DMS153 (cell line): ENCODE results near the gene LRRC51.
A peak's percentile ranks its signal among the peaks of the same experiment; 100 is the strongest.

ENCODE experiments used
- DNase-seq: peaks from one replicate; lab custom pipeline; 2025; lab: John Stamatoyannopoulos, UW

LRRC51 gene

DNA sequence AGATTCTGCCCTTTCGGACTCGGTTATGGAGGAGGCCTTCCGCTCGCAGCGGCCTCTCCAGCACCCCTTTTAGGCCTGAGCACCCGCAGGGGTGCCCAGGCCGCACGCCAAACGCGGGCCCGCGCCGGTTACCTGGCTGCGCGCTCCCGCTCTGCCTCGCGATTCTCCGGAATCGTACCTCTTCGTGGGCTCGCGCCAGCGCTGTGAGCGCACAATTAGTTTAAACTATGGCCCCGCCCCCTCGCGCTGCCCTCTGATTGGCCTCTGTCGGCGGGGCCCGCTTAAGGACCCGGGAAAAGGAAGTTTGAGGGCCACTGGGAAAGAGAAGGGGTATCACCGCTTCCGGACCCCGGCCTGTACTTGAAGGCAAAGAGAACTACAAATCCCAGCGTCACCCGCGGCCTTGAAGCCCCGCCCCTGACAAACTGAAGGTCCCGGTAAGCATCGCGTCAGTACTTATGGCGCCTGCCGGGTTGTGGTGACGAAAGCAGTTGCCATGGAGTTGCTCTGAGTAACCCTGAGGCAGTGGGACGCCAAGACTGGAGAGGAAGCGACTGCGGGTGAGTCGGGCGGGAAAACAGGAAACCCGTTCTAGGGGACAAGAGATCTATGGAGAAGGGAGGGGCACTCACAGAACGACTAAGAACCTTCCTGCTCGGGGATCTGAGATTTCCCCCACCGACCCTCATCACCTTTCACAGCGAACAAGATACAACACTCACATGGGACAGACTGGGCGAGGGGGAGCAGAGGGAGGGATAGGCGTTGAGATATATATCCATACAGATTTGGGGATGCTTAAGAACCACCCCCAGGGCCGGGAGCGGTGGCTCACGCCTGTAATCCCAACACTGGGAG lies at the start of gene LRRC51, which contains the start of gene NUMA1:
LRRC51 (plus strand) TSS at position 525 of the 858 bp plus-strand sequence. CDS start 8,234 bp downstream, outside the sequence.
NUMA1 (minus strand) TSS at position 217 of the 858 bp plus-strand sequence. CDS start 44,599 bp downstream, outside the sequence.
- peak; percentile 100 for DNase-seq

DNA sequence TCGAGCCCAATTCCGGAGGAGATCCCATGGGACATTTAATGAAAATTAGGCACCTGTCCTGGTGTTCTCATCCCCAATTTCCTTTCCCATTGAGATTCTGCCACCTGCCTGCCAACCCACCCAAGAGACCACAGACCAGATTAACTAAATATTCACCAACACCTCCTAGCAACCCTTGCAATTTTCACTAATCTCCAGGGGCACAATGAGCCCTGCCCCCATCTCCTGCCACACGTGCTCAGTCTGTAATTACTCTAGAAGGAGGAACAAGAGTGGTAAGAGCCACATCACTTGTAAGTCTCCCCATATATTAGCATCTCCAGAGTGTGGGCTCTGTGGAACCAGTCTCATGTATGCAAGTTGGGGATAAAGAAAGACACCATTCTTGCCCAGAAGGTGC lies 44.0 kb upstream of the LRRC51 start:
- DNase-seq = no peak

GRCh38 chr11:72037554-72038311 lies 42.9 kb upstream of the LRRC51 start:
- DNase-seq = no peak

GRCh38 chr11:72038491-72038890 lies 42.2 kb upstream of the LRRC51 start:
- DNase-seq = no peak

DNA sequence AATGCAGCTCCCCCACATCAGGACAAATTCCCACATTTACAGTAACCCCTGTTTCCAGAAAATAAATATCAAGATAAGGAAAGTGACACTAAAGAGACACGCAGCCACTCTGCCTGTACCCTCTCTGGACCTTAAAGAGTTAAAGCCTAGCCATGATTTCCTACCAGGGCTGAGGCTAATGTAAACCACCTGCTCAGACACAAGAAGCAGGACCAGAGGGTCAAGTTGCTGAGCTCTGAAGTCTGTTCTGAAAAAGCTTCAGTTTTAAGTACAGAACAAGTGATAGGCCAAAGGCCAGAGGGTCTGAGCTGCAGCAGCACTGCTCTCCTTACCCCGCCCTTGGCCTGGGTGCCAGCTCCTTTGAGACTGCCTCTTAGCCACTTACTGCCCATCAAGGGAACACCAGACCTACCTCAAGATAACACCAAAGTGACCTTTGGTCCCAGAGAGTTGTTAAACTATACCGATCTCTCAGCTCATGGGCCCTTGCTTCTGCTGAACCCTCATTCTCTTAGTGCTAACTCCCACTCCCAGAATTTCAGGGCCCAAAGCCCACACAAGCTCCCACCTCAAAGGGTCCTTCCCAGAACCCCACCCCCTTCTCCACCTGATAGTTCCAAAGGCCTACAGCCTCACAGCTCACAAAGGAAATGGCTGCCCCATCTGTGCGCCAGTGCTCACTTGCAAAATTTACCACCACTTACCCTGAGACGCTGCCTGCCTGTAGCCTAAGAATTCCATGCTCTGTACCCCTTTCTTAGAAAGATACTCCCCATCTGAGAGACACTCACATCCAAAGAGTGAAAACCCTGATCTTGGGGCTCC lies 41.4 kb upstream of the LRRC51 start:
- DNase-seq = no peak

GRCh38 chr11:72039856-72040401 lies 40.7 kb upstream of the LRRC51 start:
- DNase-seq = no peak

DNA sequence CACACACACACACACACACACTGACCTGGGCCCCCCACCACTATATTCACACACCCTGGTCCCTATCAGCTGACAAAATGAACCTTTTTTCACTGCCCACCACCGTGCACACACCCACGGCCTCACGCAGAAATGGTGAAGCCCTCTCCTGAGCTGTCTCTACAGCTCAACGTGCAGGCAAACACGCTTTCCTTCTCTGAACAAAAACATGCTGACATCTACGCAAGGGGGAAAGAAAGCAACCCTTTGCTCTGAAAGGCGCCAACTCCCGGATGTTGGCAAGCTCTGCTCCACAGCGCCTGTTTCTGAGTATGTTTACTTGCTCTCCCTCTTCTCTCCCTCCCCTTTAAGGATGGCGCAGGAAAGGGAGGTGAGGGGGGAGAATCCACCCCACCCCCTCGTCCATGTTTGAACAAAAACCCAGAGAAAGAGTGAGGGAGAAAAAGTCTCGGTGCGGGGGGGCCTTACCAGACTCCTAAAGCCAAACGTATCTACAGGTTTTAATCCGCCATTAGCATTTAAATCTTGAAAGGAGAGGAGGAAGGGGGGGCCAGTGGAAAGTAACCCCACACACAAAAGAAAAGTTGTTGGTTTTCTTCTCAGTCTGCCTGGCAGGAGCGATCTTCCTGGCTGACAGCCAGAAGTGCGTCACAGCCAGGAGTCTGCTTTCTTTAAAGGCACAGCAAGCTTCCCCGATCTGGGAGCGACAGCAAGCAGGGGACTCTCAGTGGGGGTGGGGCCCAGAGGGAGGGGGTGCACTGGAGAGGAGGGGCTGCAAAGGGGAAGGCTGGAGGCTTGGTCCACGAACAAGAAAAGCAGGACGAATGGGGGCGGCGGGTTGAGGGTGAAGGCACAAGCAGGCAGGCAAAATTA lies 39.9 kb upstream of the LRRC51 start:
- DNase-seq = peak; percentile 92

DNA sequence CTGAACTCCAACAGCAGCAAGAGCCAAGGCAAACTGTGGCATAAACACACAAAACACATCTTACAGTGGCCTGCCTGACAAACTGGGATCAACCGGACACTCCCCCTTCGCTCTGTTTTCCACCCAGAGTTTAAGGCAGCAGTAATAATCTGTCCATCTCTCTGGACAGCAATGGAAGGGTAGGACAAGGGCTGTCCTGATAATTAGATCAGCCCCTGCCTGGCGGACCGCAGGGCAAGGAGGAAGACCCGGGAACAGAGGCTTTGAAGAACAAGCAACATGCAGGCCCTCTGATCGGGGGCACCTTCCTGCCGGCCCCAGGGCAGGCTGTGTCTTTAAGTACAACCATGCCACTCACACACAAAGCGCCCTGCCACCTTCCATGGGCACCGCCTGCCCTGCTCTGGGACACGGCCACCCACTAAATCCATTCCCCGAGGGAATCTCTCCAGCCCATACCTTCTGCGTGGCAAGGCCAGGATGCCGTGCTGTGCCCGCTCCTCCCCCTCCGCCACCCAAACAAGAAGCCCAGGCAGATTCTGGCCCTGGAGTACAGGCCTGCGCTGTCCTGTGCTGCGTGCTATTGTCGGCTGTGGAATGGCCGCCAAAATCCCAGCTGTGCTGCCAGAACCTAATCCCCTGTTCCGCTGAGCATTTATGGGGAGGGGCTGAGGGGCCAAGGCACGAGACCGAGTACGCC lies 39.1 kb upstream of the LRRC51 start:
- DNase-seq = peak; percentile 35

DNA sequence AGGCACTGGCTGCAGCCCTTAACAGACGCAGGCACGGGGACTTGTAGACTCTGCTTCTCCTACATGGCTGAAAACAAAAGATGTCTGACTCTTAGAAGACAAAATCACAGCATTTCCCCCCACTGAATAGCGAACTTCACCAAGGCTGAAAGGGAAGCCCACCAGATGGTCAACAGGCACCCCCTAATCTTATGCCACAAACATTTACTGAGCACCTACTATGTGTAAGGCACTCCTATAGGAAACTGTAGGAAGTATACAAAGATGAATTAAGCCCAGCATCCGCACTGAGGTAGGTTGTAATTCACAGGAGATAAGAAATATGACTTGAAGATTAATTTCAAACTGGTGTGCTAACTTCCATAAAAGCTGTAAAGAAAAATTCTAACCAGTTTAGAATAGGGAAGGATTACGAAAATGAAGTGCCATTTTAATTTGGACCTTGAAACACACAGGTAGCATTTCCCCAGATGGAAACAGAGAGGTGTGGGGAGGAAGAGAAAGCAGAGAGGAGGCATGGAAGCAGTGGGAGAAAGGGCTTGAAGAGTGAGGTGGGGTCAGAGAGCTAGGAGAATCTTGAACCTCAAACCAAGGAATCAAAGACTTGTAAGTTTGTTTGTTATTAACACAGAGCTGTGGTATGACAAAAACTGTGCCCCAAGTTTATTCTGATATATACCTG lies 38.4 kb upstream of the LRRC51 start:
- DNase-seq = no peak

GRCh38 chr11:72045849-72046248 lies 34.8 kb upstream of the LRRC51 start:
- DNase-seq = no peak

GRCh38 chr11:72048766-72049460 lies 31.7 kb upstream of the LRRC51 start:
- DNase-seq = no peak

DNA sequence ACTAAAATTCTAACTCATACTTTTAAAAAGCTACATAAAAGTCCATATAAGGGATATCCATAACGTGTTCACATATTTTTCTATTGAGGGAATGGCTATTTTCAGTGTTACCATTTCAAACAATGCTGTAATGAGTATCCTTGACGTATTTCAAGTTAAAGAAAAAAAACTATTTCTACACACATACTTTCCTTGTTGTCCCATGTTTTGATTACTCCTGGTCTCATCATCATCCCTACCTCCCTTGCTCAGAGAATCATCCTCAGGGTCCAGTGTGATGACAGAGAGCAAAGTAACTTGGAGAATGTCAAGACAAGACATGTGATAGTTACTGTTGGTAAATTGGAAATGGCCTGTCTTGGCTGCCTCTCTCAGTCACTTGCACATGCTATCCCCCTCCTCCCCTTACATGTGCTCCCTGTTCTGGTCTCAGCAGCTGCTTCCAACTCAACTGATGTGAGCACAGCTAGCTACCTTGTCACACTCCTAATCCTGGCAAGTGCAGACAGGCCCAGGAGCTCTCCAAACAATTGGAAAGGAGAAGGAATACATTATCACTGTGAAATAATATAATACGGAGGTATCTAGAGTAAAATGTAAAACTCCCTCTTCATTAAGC lies 22.1 kb upstream of the LRRC51 start:
- peak; percentile 23 for DNase-seq

DNA sequence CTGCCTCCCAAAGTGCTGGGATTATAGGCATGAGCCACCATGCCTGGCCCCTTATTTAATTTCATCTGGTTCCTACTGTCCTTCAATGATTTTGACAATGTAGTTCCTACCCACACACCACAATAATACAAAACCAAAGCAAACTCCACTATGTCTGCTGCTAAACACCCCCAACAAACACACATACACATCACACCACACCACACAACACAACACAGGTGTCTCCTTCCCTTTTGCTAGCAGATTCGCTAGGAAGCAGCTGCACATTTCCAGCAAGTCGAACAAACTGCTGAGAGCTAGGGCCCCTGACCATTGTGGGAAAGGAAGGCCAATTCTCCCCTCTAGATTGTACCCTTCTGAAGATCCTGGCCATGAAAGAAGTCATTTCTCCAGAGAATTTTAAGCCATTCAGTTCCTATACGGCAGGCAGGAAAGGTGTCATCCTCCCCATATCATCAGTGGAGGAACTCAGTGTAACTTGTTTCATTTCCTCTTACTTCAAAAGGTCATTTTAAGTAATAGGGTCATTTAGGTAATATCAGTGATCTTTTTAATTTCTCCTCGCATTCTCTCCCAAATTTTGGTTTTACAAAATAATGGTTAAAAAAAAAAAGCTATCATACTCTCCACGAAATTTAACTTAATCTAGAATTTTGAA lies 18.8 kb upstream of the LRRC51 start:
- DNase-seq = no peak

DNA sequence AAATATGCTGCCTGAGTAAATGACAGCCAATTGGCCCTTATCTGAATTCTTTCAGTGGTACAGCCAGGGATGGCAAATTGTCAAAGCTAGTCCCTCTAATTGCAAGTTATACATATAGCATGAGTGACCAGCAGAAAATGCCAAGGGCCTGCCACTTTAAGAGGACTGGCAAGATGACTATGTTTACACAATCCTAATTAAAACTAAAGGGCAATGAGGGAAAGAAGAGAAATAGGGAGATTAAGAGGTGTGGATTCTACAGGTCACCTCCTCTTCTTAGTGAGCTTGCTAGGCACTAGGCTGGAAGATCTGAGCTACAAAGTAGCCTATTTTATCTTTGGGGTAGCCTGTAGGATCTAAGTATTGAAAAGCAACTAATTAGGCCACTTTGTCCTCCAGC lies 13.8 kb upstream of the LRRC51 start:
- DNase-seq = no peak

DNA sequence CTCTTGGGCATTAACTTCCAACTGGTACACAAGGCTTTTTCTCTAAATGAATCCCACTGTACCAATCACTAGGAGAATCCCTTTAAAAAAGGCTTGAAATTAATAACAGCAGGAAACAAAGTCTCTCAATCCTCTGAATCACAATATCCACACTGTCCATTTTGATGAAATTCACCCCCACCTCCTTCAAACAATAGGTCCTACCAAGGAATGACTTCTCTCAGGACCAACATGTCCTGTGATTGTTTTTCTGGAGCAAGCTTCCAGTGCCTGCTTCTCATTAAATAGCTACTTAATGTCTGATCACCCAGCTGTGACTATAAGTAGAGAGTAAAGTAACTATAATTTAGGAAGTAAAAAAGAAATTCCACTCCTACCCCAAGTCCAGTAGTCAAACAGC lies 13.4 kb upstream of the LRRC51 start:
- DNase-seq = no peak

DNA sequence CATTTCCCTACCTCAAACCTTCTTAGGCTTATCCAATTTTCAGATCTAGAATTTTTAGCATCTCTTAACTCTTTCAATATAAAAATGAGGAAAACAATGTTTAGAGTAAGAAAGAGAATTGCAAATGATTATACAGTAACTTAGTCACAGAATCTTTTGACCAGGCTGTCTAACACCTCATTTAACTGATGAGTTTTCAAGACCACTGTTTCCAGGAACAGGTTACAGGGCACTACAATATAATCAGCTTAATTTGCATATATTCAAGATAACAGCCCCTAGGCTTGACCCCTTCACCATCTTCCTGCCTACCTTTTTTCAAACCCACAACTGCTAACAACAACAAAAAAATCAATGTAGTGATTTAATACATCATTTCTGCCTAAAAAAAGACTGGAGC lies 13.0 kb upstream of the LRRC51 start:
- no peak for DNase-seq

GRCh38 chr11:72069200-72069599 lies 11.4 kb upstream of the LRRC51 start:
- no peak for DNase-seq

DNA sequence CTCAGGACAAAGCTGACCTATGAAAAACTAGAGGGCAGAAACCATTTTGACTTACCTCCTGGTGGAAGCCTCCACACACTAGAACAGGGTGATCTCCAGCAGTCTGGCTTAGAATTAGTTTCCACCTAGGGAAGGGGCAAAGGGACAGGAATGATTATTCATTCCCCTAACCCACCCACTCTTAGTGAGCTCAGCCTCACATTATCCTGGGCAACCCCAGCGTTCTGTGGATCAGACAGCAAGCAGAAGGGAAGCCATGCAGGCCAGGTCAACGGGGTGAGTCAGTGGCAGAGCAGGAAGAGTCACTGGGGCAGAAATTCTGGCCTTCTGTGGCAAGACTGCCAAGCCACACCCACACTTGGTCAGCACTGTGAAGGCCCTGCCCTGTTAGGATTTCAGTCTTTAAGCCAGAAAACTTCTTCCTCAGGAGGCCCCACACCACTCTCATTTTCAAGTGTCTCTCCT lies 10.8 kb upstream of the LRRC51 start:
- DNase-seq = no peak
